Measurements from ENCODE around the gene POU6F2.
A peak's percentile ranks its signal among the peaks of the same experiment; 100 is the strongest.

Gene POU6F2

DNA sequence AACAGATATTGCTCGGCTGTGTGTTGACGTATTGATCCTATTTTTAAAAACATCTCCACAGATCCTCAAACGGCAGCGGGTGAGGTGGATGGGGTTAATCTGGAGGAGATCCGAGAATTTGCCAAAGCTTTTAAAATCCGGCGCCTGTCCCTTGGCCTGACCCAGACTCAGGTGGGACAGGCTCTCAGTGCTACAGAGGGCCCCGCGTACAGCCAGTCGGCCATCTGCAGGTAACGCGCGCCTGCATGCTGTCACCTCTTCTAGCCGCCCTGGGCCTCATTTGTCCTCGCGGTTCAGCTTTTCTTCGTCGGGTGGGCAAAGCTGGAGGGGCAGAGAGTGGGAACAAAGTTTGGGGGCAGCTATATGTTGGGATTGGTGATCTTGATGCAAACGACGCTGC, 482.8 kb downstream of the POU6F2 start:
- no peak for DNase-seq

GRCh38 chr7:39461263-39461820, 483.6 kb downstream of the POU6F2 start:
- no peak for DNase-seq

- DNase-seq, result no peak
Measured at GRCh38 chr7:39463252-39463651, 485.5 kb downstream of the POU6F2 start.

DNA sequence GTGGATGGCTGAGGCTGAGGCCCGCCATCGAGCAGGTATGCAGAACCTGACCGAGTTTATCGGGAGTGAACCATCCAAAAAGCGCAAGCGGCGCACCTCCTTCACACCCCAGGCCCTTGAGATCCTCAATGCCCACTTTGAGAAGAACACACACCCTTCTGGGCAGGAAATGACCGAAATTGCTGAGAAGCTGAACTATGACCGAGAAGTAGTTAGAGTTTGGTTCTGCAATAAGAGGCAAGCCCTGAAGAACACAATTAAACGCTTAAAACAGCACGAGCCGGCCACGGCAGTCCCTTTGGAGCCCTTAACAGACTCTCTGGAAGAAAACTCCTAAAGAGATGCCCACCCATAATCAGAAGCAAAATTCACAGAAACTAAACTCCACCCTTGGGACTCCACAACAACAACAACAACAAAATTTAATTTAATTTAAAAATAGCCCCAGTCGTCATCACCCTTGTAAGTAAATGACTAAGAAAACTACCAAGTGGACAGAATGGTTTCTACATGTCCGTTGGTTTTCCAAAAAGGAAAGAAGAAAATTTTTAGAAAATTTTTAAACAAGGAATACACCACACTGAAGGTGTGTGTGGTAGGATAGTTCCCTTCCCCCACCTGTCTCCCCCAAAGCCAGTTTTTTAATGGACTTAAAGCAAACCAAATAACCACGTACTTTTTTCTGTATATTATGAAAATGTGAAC, 486.8 kb downstream of the POU6F2 start:
- no peak for DNase-seq

DNA sequence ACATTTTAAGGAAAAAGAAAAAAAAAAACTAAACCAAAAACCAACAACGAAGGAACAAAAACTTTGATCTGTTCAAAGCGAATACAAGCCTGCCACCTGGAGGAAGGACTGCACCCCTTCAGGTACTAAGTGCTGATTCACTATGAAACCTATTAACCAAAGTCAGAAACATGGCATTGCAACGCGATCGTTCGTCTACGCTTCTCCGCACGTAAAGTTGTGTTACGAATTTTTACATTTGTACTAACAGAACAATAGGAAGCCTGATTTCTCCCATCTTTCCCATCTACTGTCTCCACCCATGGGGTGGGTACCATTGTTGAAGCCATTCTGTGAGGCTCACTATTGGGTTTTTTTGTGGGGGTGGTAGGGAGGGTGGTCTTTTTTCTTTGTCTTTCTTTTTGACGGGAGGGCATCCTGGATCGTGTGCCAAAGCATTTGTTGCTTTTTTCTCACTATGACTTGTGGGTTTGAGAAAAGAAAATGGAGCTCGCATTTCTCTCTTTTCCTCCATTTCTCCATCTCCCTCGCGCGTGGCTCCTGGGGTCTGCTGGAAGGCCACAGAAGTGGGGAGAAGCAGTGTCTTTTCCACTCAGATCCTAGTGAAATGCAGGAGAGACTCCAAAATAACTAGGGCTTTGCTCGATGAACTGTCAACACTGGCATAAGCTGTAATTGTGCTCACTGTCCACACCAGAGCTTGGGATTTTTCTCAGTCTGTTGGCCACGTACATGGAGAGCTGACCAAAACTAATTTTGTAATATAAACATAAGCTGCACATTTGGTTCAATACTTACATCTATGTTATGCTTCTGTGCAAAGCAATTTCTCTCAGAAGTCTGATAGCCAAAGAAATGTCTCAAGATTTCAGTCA, 487.6 kb downstream of the POU6F2 start:
- DNase-seq, result peak; percentile 2

DNA sequence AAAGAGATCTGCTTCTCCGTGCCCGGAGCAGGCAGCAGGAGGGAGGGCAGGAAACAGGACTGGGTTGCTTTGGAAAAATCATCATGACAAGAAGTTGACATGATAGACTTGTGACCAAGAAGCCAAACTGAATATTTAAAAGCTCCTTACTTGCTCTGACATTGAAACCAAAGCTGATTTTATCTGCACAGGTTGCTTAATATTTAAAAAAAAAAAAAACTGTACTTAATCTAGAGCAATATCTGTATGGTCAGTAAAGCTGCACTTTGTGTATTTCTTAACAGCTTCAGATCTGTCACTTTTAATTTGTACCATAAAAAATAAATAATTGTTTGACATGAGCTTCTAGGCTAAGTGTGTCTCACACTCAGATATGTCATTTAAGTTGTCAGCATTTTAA, 490.6 kb downstream of the POU6F2 start:
- DNase-seq, result no peak

GRCh38 chr7:39468808-39469374, 491.2 kb downstream of the POU6F2 start:
- DNase-seq, result no peak

GRCh38 chr7:39480901-39481300, 503.2 kb downstream of the POU6F2 start:
- DNase-seq, result no peak

DNA sequence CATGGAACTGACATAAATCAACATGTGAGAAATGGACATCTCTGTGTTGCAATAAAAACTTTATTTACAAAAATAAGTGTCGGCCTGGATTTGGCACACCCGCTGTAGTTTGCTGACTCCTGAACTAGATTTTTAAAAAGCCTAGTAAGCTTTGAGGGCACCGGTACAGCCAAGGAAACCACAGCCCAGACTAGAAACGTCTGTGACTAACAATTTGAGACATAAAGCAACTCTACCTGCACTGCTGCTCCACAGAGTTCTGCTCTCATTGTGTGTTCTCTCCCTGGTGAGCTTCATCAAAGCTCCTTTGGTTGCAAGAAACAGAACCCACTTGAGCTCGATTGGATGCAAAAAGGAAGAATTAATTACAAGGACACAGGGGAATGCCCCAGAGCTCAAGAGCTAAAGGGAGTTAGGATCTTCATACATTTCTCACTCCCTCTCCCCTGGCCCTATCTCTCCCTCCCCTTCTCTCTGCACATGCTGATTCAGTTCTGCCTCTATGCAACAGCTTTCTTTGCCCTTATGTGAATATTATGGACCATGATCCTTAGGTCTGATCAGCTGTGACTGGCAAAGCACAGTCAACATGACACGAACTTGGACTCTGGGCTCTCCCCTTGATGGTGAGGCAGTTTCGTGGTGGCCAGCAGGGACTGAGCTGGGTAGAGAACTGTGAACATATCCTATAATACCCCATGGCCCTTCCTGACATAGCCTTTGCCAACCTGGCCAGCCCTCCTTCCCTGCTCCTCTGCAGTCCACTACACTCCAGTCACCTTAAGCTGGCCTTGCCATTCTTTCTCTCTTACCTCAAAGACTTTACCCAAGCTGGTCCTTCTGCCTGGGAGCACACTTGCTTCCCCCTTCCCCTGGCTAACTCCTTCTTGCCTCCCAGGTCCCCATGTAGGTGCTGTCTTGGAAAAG, 511.0 kb downstream of the POU6F2 start:
- no peak for DNase-seq

- DNase-seq, result no peak
Measured at GRCh38 chr7:39490296-39490695, 512.6 kb downstream of the POU6F2 start.

DNA sequence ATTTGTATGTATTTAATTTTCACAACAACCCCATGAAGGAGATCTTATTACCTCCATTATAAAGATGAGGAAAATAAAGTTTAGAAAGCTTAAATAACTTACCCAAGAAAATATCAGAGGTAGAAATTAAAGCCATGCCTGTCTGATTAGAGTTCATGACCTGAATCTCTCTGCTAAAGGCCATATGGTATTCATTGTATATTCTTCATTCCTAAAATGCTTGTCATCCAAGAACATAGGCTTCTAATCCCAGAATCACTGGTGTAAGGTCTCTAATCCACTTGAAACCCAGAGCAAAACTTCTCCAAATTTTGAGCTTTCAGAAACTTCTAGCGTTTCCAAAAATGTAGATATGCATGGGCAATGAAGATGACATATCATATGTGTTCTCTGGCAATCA, 516.2 kb downstream of the POU6F2 start:
- no peak for DNase-seq

DNA sequence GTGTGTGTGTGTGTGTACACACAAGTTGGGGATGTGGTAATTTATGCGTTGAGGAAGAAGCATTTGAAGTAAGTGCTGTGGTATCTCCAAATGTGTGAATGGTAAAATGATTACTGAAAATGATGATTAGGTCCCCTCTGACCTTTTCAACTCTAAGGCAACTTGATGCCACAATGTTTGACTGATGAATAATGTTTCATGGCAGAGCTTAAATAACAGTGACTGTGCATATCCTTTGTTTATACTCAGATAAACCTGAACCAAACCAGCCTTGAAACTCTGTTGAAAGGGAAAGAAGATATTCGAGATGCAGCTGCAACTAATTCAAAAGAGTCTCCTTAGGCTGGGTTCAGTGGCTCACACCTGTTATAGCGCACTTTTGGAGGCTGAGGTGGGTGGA, 523.6 kb downstream of the POU6F2 start:
- no peak for DNase-seq

GRCh38 chr7:39504963-39505362, 527.3 kb downstream of the POU6F2 start:
- no peak for DNase-seq

DNA sequence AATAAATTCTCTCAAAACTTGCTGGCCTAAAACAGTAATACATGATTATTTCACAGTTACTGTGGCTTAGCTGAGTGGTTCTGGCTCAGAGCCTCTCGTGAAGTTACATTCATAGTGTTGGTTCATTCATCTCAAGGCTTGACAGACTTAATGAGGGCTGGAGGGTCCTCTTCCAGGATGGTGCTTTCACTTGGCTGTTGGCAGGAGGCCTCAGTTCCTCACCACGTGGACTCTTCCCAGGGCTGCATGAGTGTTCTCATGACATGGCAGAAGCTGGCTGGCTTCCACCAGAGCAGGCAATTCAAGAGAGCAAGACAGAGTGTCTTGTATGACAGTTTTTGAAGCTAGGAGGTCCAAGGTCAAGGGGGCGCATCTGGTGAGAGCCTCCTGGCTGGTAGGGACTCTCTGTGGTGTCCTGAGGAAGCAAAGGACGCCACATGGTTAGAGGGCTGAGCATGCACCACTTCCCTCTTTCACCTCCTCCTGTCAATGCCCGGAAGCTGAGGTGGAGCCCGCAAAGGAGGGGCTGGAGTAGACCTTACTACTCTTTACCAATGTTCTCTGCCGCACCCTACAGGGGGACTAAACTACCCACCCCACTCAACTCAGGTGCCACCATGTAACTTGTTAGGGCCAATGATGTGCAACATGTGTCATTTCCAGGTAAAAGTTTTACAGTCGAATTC, 530.3 kb downstream of the POU6F2 start:
- DNase-seq, result no peak

- DNase-seq, result no peak
Measured at GRCh38 chr7:39509436-39509835, 531.7 kb downstream of the POU6F2 start.

DNA sequence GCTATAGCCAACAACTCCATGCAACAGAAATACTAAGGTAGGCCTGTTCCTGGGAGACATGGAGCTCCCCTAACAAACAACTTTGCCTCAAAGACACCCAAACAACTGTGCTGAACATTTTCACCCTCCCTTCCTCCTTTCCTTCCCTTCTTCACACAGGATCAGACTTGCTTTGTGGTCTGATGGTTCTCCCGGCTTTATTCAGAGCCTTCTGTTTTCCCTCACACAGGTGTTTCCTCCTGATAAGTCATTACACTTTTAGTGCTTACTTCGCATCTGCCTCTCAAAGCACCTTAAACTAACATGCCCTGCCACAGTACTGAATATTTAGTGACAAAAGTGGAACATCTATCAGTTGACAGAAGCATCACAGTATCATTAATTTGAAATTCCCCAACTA, 532.2 kb downstream of the POU6F2 start:
- DNase-seq, result no peak

DNA sequence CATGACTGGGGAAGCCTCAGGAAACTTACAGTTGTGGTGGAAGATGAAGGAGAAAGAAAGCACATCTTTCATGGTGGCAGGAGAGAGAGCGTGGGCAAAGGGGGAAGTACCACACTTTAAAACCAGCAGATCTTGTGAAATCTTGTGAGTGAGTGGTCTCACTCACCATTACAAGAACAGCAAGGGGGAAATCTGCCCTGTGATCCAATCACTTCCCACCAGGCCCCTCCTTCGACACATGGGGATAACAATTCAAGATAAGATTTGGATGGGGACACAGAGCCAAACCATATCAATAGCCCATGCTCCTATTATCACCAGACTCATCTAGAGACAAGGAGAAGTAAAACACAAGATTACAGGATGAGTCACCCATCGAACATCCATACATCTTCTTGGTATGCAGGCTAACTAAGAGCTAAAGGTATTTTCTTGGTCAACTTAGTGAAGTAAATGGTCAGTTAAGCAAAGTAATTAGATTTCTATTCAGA, 533.2 kb downstream of the POU6F2 start:
- no peak for DNase-seq

DNA sequence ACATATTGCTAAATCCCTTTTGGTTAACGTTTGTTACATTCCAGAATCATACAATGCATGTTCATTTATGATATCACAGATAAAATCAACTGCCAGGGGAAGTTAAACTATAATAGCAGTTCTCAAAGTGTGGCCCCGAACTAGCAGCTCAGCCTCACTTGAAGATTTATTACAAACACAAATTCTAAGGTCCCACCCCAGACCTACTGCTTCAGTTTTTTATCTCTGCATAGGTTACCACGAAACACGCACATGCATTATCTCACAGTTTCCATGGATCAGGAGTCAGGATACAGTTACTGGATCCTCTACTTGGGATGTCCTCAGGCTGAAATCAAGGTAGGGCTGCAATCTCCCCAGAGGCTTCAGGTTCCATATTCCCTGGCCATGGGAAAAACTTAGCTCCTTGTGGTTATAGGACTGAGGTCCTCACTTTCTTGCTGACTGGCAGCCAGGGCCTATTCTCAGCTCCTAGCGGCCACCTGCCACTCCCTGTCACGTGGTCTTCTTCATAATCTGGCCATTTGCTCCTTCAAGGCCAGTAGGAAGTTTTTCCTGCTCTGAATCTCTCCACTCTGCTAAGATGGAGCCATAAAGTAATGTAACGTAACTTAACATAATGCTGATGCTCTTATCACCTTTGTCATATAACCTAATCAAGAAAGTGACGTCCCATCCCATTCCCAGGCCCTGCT, 538.0 kb downstream of the POU6F2 start:
- no peak for DNase-seq

GRCh38 chr7:39516498-39516897, 538.8 kb downstream of the POU6F2 start:
- DNase-seq, result no peak

GRCh38 chr7:39517240-39517639, 539.5 kb downstream of the POU6F2 start:
- no peak for DNase-seq
